GM21390 (cell line): ENCODE results near the gene HSF4.

Experiments used
- ATAC-seq: cut with Tn5 transposase; IDR thresholded peaks from one replicate; pipeline ENCODE4 v1.9.1; 2021; ENCODE audit not compliant: unreplicated experiment

The HSF4 gene

GRCh38 chr16:67215706-67216105, 51.2 kb downstream of the HSF4 start:
- no peak for ATAC-seq

GRCh38 chr16:67216612-67217490, 52.3 kb downstream of the HSF4 start:
- no peak for ATAC-seq
